ENCODE results near the gene SEC63. TPM values are rescaled to one million over a fixed set of nuclear protein-coding genes. Genes with fewer than 3 reads are reported as not detected.

Gene SEC63
- total RNA-seq, 2 donors from 2014 or later, result 65.3 to 84.3 TPM

DNA sequence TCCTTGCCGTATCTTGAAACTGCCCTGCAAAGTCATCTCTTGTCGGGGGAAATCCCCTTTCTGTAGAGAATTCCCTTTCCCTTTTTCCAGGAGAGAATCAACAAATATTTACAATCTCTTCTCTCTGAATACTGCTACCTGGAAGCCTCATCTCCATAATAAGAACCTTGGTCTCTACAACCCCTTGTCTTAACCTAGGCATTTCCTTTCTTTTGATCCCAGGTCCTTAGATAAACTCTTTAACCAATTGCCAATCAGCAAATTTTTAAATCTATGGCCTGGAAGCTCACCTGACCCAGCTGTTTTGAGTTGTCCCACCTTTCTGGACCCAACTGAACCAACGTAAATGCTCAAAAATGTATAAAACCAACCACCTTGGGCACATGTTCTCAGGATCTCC, 30.6 kb upstream of the SEC63 start:
- Histone ChIP-seq H3K4me3 (no peak overlapping the region), H3K36me3 (no peaks in the 10 kb centered on the region), H3K9me3 (no peaks in the 10 kb centered on the region), H3K9ac (ENCODE audit: low read depth in 2 of 2, low read length in 2 of 2) (no peak overlapping the region), H3K27ac (no peak overlapping the region), H3K27me3 (no peaks in the 10 kb centered on the region), H3K4me1 (no peaks in the 10 kb centered on the region)
- TF ChIP-seq CTCF (IDR thresholded peaks at IDR 0.05), result no peak
- intact Hi-C loops (cut with DNase I), result no loop called here
- no peak for DNase-seq

GRCh38 chr6:107987805-107988204, 29.8 kb upstream of the SEC63 start:
- intact Hi-C loops (cut with DNase I), result no loop called here
- no peak overlapping the region for H3K4me3 ChIP-seq
- no peaks in the 10 kb centered on the region for H3K27me3 ChIP-seq
- H3K9me3 ChIP-seq, result no peaks in the 10 kb centered on the region
- no peaks in the 10 kb centered on the region for H3K4me1 ChIP-seq
- H3K9ac ChIP-seq (ENCODE audit: low read depth in 2 of 2, low read length in 2 of 2), result no peak overlapping the region
- no peak overlapping the region for H3K27ac ChIP-seq
- no peak for TF ChIP-seq CTCF (IDR thresholded peaks at IDR 0.05)
- no peak for DNase-seq
- no peaks in the 10 kb centered on the region for H3K36me3 ChIP-seq

DNA sequence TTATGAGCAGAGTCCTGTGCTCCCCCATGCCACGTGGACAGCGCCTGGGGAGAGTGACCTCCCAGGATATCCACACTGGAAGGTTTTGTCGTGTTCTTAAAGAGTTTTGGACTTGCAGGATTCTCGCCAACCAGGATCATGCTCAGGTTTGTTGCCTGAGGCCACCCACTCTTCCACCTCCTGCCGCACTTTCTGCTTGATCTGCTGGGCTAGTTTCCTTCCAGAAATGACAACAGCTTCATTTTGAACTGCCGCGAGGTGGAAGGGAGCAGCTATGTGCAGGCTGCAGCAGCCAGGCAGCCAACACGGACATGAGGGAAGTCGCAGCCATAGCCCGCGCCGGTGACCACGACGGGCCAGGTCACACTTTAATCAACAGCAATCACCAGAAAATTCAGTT, 27.7 kb upstream of the SEC63 start:
- DNase-seq, result no peak
- H3K9ac ChIP-seq (ENCODE audit: low read depth in 2 of 2, low read length in 2 of 2), result no peak overlapping the region
- intact Hi-C loops (cut with DNase I), result no loop called here
- TF ChIP-seq CTCF (IDR thresholded peaks at IDR 0.05), result no peak
- no peak overlapping the region for H3K4me3 ChIP-seq
- H3K27ac ChIP-seq, result no peak overlapping the region
- no peaks in the 10 kb centered on the region for H3K36me3 ChIP-seq
- no peaks in the 10 kb centered on the region for H3K9me3 ChIP-seq
- no peaks in the 10 kb centered on the region for H3K4me1 ChIP-seq
- H3K27me3 ChIP-seq, result no peaks in the 10 kb centered on the region

DNA sequence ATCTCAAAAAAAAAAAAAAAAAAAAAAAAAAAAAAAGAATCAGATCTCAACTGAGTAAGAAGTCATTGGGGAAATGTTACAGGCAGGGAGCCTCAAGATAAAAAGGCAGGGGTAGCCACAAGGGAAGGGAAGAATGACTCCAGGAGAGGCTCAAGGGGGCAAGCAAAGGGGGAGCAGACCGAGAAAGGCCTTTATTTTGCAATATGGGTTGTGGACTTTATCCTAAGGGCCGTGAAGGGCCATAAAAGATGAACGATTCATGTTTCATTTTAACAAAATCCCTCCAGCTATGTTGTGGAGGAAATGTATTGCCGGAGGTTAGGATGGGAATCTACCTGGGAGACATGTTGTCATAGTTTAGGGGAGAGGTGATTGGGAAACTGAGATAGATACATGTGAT, 25.8 kb upstream of the SEC63 start:
- Histone ChIP-seq H3K9ac (ENCODE audit: low read depth in 2 of 2, low read length in 2 of 2) (no peak overlapping the region), H3K36me3 (no peaks in the 10 kb centered on the region), H3K4me1 (no peaks in the 10 kb centered on the region), H3K4me3 (no peak overlapping the region), H3K27ac (no peak overlapping the region), H3K27me3 (no peaks in the 10 kb centered on the region), H3K9me3 (no peaks in the 10 kb centered on the region)
- TF ChIP-seq CTCF (IDR thresholded peaks at IDR 0.05), result no peak
- DNase-seq, result no peak
- intact Hi-C loops (cut with DNase I), result no loop called here

GRCh38 chr6:107982486-107982885, 24.5 kb upstream of the SEC63 start:
- Histone ChIP-seq H3K4me1 (no peaks in the 10 kb centered on the region), H3K27me3 (no peaks in the 10 kb centered on the region), H3K9me3 (no peaks in the 10 kb centered on the region), H3K4me3 (no peak overlapping the region), H3K27ac (no peak overlapping the region), H3K9ac (ENCODE audit: low read depth in 2 of 2, low read length in 2 of 2) (no peak overlapping the region), H3K36me3 (no peaks in the 10 kb centered on the region)
- intact Hi-C loops (cut with DNase I), result no loop called here
- TF ChIP-seq CTCF (IDR thresholded peaks at IDR 0.05), result no peak
- DNase-seq, result no peak

DNA sequence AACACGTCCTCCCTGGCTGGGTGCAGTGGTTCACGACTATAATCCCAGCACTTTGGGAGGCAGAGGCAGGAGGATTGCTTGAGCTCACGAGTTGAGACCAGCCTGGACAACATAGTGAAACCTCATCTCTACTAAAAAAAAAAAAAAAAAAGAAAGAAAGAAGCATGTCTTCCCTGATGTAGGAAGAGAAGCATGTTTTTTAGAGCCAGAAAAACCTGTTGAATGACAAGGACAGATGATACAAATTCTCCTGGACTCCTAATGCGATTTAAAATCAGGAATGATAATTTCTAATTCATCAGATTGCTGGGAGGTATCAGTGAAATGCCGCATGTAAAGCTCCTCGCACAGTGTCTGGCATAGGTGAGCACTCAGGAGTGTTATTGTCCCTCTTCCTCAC, 23.7 kb upstream of the SEC63 start:
- Histone ChIP-seq H3K27me3 (no peaks in the 10 kb centered on the region), H3K4me3 (no peak overlapping the region), H3K9me3 (no peaks in the 10 kb centered on the region), H3K4me1 (no peaks in the 10 kb centered on the region), H3K9ac (ENCODE audit: low read depth in 2 of 2, low read length in 2 of 2) (no peak overlapping the region), H3K36me3 (no peaks in the 10 kb centered on the region), H3K27ac (no peak overlapping the region)
- TF ChIP-seq CTCF (IDR thresholded peaks at IDR 0.05), result no peak
- no peak for DNase-seq
- intact Hi-C loops (cut with DNase I), result loop anchor here (2.0 kb wide), 1 partner anchor 69 kb away; no protein-coding TSS in a partner anchor
